Middle frontal gyrus (tissue), 1 donor: Measurements from ENCODE around the gene PRKCA.

Source experiments
- DNase-seq: peaks from one replicate; pipeline ENCODE4 v3.0.0-alpha.2; 2015; ENCODE audit warnings: low spot score; ENCODE audit errors: extremely low spot score

Gene PRKCA

DNA sequence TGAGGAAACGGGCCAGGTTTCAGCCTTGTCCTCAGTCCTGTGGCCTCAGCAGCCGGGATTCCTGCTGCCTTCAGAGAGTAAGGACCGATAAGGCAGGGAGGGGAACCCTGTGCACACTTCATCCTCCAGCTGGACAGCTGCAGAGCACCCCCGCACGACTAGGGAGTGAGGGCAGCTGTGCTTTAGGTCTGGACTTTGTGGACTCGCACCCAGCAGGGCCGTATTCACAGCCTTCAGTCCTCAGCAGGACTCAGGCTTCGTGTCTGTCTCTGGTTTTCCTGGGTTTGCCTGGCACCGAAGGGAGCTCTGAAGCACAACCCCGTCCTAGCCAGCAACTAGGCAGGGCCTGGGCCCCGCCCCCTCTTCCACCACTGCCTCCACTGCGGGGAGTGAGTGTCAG, 486.7 kb downstream of the PRKCA start:
- DNase-seq = no peak

GRCh38 chr17:66789961-66790437, 487.6 kb downstream of the PRKCA start:
- DNase-seq = no peak

DNA sequence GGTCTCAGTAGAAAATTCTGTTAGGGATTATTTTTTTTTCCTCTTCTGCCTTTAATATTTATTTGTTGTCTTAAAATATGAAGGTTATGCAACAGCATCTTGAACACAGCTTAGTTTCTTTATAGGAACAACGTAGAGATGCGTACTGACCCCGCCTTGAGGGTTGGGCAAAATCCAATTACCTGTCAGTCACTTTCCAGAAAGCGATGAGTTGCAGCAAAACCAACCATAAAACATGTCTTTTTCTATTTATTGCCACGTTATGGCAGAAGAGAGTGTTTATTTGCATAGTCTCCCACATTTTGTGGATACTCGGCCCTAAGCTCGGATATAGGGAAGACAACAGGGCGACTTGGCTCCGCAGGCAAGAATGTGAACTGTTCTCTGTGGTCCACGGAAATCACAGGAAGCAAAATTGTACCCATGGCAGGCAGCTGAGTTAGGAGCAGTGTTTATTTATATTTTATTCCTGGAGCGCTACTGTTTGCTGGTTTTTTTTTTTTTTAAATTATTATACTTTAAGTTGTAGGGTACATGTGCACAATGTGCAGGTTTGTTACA, 488.2 kb downstream of the PRKCA start:
- no peak for DNase-seq

DNA sequence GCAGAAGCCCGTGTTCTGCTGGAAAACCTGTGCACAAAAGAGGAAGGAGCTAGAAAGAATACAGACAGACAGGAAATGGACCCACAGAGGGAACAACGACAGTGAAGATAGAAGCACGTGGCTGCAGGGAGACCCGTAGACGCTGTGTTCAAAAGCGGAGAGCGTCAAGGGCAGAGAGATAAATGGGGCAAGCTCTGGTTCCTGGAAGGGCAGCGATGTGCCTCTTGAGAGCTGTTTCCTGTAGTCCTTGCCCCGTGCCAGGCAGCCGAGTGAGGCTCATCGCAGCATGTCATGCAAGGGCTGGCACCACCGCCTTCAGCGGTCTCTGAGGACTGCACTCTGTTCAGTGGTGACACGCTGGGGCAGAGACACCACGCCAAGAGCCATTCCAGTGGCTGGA, 488.9 kb downstream of the PRKCA start:
- DNase-seq = no peak

- DNase-seq = no peak
These were observed 491.4 kb downstream of the PRKCA start for GRCh38 chr17:66793814-66794213.

GRCh38 chr17:66795486-66795885, 493.1 kb downstream of the PRKCA start:
- no peak for DNase-seq

GRCh38 chr17:66799849-66800537, 497.6 kb downstream of the PRKCA start:
- no peak for DNase-seq

DNA sequence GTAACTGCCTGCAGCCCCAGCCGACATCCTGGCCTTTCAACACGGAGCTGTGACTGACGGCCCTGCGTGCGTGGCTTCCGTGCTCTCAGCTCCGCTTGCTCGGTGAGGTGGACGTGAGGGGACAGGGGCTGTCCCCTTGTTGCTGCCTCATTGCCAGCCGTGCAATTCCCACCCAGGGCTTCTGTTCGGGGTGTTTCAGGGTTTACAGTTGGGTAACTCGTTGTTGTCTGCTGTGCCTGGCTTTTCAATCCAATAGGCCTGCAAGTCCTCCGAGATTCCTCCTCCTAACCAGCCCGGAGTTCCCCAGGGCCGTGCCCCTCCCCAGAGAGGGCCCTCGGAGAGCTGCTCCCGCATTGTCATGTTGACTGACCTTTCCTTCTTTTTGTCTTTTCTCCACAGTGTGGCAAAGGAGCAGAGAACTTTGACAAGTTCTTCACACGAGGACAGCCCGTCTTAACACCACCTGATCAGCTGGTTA, 501.1 kb downstream of the PRKCA start:
- DNase-seq = no peak

- no peak for DNase-seq
These were observed 503.2 kb downstream of the PRKCA start for GRCh38 chr17:66805567-66805966.

- DNase-seq = no peak
These were observed 504.8 kb downstream of the PRKCA start for GRCh38 chr17:66807182-66807581.

- no peak for DNase-seq
These were observed 507.0 kb downstream of the PRKCA start for GRCh38 chr17:66809408-66809807.

DNA sequence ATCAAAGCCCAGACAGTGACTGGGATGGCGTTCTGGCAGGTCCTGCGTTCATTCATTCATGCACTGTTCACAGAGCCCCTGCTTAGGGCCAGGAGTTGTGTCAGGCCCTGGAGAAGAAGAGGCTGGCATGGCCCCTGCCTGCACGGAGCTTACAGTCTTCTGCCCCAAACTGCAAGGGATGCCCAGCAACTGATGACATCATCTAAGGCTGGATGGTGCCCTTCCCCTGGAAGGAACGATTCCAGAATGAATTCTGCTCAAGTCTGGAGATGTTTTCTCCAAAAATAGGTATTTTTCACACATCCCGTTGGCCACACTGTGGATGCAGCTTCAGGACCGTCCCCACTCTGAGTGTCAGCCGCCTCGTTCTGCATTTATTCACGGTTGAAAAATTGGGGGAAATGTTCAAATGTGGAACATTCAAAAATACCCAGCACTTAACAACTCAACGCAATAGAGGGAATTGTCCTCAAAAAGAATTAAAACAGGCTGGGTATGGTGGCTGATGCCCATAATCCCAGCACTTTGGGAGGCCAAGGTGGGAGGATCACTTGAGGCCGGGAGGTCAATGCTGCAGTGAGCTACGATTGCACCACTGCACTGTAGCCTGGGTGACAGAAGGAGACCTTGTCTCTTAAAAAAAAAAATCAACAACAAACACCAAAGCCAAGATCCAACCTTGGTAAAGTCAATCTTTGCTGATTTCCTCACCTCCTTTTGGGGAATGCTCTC, 508.7 kb downstream of the PRKCA start:
- no peak for DNase-seq

- no peak for DNase-seq
These were observed 509.3 kb downstream of the PRKCA start for GRCh38 chr17:66811683-66812054.

DNA sequence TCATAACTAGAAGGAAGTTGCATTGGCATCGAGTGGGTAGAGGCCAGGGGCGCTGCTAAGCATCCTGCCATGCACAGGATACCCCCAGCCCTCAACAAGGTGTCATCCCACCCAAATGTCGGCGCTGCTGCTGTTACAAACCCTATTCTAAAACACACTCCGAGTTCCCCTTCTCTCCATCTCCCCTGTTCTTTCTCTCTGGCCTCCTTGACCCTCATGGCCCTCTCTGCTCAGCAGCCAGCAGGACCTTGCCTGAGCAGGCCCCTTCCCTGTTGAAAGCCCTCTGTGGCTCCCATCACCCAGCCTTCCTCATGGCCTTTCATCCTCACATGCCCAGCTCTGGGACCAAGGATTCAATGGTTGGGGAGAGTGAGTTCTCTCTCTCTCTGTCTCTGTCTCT, 510.2 kb downstream of the PRKCA start:
- no peak for DNase-seq

DNA sequence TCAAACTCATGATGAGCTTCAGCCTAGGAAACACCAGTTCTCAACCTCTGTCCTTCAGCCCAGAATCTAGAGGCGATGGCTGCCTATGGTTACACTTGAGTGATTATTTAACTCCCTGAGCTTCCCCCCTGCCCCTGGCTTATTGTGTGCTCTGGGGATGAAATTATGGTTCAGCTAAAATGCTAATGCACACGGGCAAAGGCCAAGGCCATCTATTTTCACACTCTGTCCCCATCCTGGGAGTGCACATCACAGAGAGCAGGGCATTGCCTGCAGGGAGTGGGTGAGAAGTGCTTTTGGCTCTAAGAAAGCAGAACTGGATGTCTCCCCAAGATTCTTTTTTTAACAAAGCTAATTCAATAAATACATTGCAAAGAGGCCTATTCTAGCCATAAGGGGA, 510.9 kb downstream of the PRKCA start:
- no peak for DNase-seq

- DNase-seq = no peak
These were observed 511.6 kb downstream of the PRKCA start for GRCh38 chr17:66814026-66814425.

GRCh38 chr17:66814570-66814969, 512.2 kb downstream of the PRKCA start:
- no peak for DNase-seq

- DNase-seq = no peak
These were observed 515.3 kb downstream of the PRKCA start for GRCh38 chr17:66817750-66818149.

- no peak for DNase-seq
These were observed 517.1 kb downstream of the PRKCA start for GRCh38 chr17:66819466-66819865.

DNA sequence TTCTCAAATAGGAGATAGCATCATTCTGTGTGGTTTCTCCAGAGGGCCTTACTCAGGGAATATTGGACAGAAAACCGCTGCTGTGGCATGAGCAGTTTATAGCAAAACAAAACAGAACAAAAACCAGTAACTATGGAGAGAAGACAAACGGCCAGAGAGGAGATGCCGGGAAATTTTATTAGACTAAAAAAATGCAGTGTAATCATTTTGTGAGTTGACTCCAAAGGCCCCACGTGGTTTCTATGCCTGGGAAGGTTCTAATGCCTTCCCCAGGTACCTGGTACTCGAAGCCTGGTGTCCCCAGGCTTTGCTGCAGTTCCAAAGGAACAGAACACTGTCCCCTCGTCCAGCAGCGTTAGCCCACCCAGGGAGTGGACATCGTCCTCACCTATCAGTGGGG, 519.6 kb downstream of the PRKCA start:
- DNase-seq = no peak

DNA sequence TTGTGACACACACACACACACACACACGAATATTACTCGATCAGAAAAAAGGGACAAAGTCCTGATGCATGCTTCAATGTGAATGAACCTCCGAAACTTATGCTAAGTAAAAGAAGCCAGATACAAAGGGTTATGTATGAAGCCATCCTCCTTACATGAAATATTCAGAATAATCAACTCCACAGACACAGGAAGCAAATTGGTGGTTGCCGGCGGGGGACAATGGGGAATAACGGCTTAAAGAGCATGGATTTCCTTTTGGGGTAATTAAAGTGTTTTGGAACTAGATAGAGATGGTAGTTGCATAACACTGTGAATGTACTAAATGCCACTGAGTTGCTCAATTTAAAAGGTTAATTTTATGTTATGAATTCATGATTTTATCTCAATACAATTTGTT, 524.4 kb downstream of the PRKCA start:
- DNase-seq = no peak

GRCh38 chr17:66829386-66829864, 527.0 kb downstream of the PRKCA start:
- DNase-seq = no peak
